Measurements from ENCODE around the gene ERP44. TPM values are rescaled to one million over a fixed set of nuclear protein-coding genes. Genes with fewer than 3 reads are reported as not detected.
"Not testable (repeated sequence)": the region's sequence is repeated elsewhere in the genome, so short reads cannot be mapped to it uniquely, and the experiment has no call there.

The ERP44 gene
- total RNA-seq, 4 donors from 2014 or later: 7.6 to 21.9 (median 12.6) TPM

DNA sequence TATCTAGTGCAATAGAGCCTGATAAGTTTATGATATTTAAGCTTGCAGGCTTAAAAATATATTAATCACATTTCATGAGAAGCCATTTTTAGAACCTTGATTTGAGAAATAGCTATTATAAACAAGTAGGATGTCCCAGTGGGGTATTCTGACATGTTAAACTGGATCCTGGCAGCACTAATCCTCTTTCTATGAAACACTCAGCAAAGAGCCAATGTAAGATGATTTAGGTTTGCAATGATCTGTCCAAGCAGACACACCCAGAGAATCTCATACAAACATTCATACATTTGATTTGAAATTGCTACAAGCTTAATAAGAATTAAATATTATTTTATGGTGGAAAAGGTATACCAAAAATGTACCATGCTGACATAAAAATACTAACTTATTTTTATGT is 86.5 kb downstream of the ERP44 start:
- no peaks in the 10 kb centered on the region for H3K36me3 ChIP-seq
- H3K9me3 ChIP-seq: peaks cover 0 to 7% of the 10 kb centered on the region in 2 donors
- no peaks in the 10 kb centered on the region for H3K27me3 ChIP-seq
- no peak overlapping the region for H3K27ac ChIP-seq
- DNase-seq: no peak
- H3K4me1 ChIP-seq: no peaks in the 10 kb centered on the region
- H3K4me3 ChIP-seq: no peak overlapping the region
- intact Hi-C loops (cut with DNase I; ENCODE audit: low total_unique reads): no loop called here
- TF ChIP-seq POLR2A (IDR thresholded peaks at IDR 0.05): no peak
- TF ChIP-seq, protein P1, sequence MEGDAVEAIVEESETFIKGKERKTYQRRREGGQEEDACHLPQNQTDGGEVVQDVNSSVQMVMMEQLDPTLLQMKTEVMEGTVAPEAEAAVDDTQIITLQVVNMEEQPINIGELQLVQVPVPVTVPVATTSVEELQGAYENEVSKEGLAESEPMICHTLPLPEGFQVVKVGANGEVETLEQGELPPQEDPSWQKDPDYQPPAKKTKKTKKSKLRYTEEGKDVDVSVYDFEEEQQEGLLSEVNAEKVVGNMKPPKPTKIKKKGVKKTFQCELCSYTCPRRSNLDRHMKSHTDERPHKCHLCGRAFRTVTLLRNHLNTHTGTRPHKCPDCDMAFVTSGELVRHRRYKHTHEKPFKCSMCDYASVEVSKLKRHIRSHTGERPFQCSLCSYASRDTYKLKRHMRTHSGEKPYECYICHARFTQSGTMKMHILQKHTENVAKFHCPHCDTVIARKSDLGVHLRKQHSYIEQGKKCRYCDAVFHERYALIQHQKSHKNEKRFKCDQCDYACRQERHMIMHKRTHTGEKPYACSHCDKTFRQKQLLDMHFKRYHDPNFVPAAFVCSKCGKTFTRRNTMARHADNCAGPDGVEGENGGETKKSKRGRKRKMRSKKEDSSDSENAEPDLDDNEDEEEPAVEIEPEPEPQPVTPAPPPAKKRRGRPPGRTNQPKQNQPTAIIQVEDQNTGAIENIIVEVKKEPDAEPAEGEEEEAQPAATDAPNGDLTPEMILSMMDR (IDR thresholded peaks at IDR 0.05): no peak

DNA sequence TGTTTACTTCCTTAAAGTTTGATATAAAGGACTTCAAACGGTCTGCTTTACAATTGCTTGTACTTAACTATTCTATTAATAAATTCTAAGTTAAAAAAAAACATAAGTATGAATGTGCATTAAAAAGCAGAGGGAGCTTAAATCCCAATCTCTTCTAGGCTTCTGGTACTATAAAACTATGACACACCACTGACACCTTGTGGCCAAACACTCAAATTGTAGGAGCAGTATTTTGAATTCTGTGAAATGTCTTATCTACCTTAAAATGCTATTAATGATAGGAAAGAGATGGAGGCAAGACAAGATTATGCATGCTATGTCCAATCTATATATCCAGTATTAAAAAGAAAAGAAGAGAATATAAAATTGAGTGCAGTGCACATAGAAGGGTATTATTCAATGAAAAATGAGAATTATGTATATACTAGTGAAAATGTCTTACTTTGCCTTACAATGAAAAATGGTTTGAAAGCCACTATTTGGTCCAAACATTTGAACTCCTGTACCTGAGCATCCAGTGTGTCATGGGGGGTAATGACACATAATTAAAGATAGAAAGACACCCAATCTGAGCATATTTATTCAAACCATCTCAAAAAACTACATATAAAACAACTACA is 87.6 kb downstream of the ERP44 start:
- Histone ChIP-seq H3K36me3 (no peaks in the 10 kb centered on the region), H3K9me3 (peaks cover 0 to 7% of the 10 kb centered on the region in 2 donors), H3K4me1 (no peaks in the 10 kb centered on the region), H3K4me3 (no peak overlapping the region), H3K27ac (no peak overlapping the region), H3K27me3 (no peaks in the 10 kb centered on the region)
- no peak for TF ChIP-seq POLR2A (IDR thresholded peaks at IDR 0.05)
- TF ChIP-seq, protein P1 (IDR thresholded peaks at IDR 0.05): no peak
- DNase-seq: no peak
- intact Hi-C loops (cut with DNase I; ENCODE audit: low total_unique reads): no loop called here

DNA sequence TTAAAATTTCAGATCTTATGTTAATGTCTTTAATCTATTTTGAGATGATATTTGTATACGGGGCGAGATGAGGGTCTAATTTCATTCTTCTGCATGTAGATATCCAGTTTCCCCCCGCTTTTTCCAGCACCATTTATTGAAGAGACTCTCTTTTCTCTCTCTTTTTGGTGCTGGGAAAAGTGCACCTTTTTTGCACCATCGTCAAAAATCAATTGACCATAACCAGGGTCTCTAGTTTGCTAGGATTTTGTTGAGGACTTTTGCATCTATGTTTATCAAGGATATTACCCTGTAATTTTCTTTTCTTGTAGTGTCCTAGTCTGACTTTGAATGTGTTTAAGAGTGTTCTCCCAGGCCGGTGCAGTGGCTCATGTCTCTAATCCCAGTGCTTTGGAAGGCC is 99.0 kb downstream of the ERP44 start:
- DNase-seq: no peak
- H3K4me1 ChIP-seq: no peaks in the 10 kb centered on the region
- no peaks in the 10 kb centered on the region for H3K27me3 ChIP-seq
- H3K4me3 ChIP-seq: no peak overlapping the region
- H3K27ac ChIP-seq: no peak overlapping the region
- intact Hi-C loops (cut with DNase I; ENCODE audit: low total_unique reads): no loop called here
- H3K36me3 ChIP-seq: no peaks in the 10 kb centered on the region
- TF ChIP-seq, protein P1 (IDR thresholded peaks at IDR 0.05): no peak
- TF ChIP-seq POLR2A (IDR thresholded peaks at IDR 0.05): no peak
- no peaks in the 10 kb centered on the region for H3K9me3 ChIP-seq

DNA sequence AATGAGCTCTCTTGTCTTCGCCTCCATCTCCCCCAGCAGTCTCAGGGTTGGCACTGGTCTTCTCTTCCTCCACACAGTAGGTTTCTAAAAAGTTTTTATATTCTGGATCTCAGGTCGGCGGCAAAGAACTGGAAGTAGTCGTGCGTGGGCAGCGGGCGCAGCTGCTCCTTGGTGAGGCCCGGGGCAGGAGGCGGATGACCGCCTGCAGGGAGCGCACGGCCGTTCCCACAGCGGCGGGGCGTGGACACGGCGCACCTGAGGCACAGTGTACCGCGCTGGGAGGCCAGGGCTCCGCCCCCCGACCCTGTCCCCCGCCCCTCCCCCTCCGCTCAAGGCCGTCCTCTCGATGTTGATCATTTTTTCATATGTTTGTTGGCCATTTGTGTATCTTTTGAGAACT is 99.9 kb downstream of the ERP44 start:
- no peak for TF ChIP-seq POLR2A (IDR thresholded peaks at IDR 0.05)
- TF ChIP-seq, protein P1 (IDR thresholded peaks at IDR 0.05): no peak
- H3K36me3 ChIP-seq: no peaks in the 10 kb centered on the region
- no peaks in the 10 kb centered on the region for H3K4me1 ChIP-seq
- DNase-seq: no peak
- H3K27ac ChIP-seq: no peak overlapping the region
- no peak overlapping the region for H3K4me3 ChIP-seq
- H3K9me3 ChIP-seq: no peaks in the 10 kb centered on the region
- intact Hi-C loops (cut with DNase I; ENCODE audit: low total_unique reads): no loop called here
- no peaks in the 10 kb centered on the region for H3K27me3 ChIP-seq

DNA sequence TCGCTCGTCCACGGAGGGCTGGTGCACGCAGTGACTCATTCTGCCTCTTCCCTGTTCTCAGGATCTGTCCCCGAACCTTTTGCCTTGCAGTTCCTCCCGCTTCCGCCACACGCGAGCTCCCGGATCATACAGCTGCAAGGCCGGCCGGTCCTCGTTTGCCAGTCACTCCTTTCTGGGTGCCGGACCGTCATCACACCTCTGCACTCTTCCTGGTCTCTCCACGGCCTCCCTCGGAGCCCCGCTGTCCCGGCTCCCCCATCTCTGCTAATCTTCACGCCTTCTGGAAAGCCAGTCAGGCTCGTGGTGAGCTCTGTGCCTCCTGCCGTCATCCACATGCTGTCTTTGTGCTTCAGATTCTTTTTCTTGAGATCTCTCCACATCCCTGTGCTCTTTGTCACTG is 100.5 kb downstream of the ERP44 start:
- TF ChIP-seq POLR2A (IDR thresholded peaks at IDR 0.05): no peak
- TF ChIP-seq, protein P1 (IDR thresholded peaks at IDR 0.05): no peak
- no peaks in the 10 kb centered on the region for H3K9me3 ChIP-seq
- no peaks in the 10 kb centered on the region for H3K36me3 ChIP-seq
- no peaks in the 10 kb centered on the region for H3K4me1 ChIP-seq
- no peak overlapping the region for H3K4me3 ChIP-seq
- no peak overlapping the region for H3K27ac ChIP-seq
- no peaks in the 10 kb centered on the region for H3K27me3 ChIP-seq
- DNase-seq: no peak
- intact Hi-C loops (cut with DNase I; ENCODE audit: low total_unique reads): no loop called here

DNA sequence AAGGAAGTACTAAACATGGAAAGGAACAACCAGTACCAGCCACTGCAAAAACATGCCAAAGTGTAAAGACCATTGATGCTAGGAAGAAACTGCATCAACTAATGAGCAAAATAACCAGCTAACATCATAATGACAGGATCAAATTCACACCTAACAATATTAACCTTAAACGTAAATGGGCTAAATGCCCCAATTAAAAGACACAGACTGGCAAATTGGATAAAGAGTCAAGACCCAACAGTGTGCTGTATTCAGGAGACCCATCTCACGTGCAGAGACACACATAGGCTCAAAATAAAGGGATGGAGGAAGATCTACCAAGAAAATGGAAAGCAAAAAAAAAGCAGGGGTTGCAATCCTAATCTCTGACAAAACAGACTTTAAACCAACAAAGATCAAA is 108.3 kb downstream of the ERP44 start:
- DNase-seq; H3K36me3 ChIP-seq; H3K27me3 ChIP-seq; H3K9me3 ChIP-seq; intact Hi-C loops (cut with DNase I; ENCODE audit: low total_unique reads); H3K27ac ChIP-seq; H3K4me1 ChIP-seq; H3K4me3 ChIP-seq: not testable (repeated sequence)
